HG03354 (cell line): Measurements from ENCODE around the gene USP20.

Experiments
- ATAC-seq: cut with Tn5 transposase; IDR thresholded peaks from one replicate; pipeline ENCODE4 v1.9.1; 2021; ENCODE audit warnings: mild to moderate bottlenecking; ENCODE audit not compliant: unreplicated experiment, poor library complexity, severe bottlenecking

USP20 gene

GRCh38 chr9:129822898-129823541, 12.2 kb upstream of the USP20 start:
- no peak for ATAC-seq

- no peak for ATAC-seq
These were observed 11.7 kb upstream of the USP20 start for GRCh38 chr9:129823542-129823934.

- peak; percentile 93 for ATAC-seq
These were observed 11.2 kb upstream of the USP20 start, which contains the start of gene TOR1A for GRCh38 chr9:129823935-129824601. TSS of gene TOR1A (minus strand) at chr9:129824136. CDS start at chr9:129824085, 51 bp downstream.

- ATAC-seq, result no peak
These were observed 8.9 kb upstream of the USP20 start for GRCh38 chr9:129826344-129826743.

- no peak for ATAC-seq
These were observed 8.5 kb upstream of the USP20 start for GRCh38 chr9:129826759-129827158.

- ATAC-seq, result no peak
These were observed 7.2 kb upstream of the USP20 start for GRCh38 chr9:129828051-129828450.

- ATAC-seq, result no peak
These were observed 6.3 kb upstream of the USP20 start for GRCh38 chr9:129828969-129829368.

- ATAC-seq, result no peak
These were observed 2.3 kb upstream of the USP20 start for GRCh38 chr9:129832982-129833381.

GRCh38 chr9:129834489-129835127, 650 bp upstream of the USP20 start:
- ATAC-seq, result peak; percentile 27

- no peak for ATAC-seq
These were observed 584 bp downstream of the USP20 start for GRCh38 chr9:129835860-129836223.

- ATAC-seq, result no peak
These were observed 1.2 kb downstream of the USP20 start for GRCh38 chr9:129836311-129837007.

- no peak for ATAC-seq
These were observed 3.5 kb downstream of the USP20 start for GRCh38 chr9:129838707-129839259.

- no peak for ATAC-seq
These were observed 4.2 kb downstream of the USP20 start for GRCh38 chr9:129839324-129840023.

- ATAC-seq, result no peak
These were observed 4.8 kb downstream of the USP20 start for GRCh38 chr9:129840034-129840433.

- no peak for ATAC-seq
These were observed 5.8 kb downstream of the USP20 start for GRCh38 chr9:129841071-129841470.

- no peak for ATAC-seq
These were observed 10.1 kb downstream of the USP20 start for GRCh38 chr9:129845373-129845772.

GRCh38 chr9:129848712-129849441, 13.6 kb downstream of the USP20 start:
- no peak for ATAC-seq

- ATAC-seq, result no peak
These were observed 14.6 kb downstream of the USP20 start for GRCh38 chr9:129849901-129850300.
